ENCODE data around the gene STK32C.
"Not testable (repeated sequence)": the region's sequence is repeated elsewhere in the genome, so short reads cannot be mapped to it uniquely, and the experiment has no call there.

GRCh38 chr10:132220996-132221395, 86.8 kb downstream of the STK32C start:
- TF ChIP-seq, protein P1, sequence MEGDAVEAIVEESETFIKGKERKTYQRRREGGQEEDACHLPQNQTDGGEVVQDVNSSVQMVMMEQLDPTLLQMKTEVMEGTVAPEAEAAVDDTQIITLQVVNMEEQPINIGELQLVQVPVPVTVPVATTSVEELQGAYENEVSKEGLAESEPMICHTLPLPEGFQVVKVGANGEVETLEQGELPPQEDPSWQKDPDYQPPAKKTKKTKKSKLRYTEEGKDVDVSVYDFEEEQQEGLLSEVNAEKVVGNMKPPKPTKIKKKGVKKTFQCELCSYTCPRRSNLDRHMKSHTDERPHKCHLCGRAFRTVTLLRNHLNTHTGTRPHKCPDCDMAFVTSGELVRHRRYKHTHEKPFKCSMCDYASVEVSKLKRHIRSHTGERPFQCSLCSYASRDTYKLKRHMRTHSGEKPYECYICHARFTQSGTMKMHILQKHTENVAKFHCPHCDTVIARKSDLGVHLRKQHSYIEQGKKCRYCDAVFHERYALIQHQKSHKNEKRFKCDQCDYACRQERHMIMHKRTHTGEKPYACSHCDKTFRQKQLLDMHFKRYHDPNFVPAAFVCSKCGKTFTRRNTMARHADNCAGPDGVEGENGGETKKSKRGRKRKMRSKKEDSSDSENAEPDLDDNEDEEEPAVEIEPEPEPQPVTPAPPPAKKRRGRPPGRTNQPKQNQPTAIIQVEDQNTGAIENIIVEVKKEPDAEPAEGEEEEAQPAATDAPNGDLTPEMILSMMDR (IDR thresholded peaks at IDR 0.05) = not testable (repeated sequence)
- not testable (repeated sequence) for TF ChIP-seq EZH2 (IDR thresholded peaks at IDR 0.05; ENCODE audit: borderline replicate concordance, insufficient read depth, low read depth, low read length, poor library complexity, severe bottlenecking)

All from B cell (primary cell).